Measurements from ENCODE around the gene HMGCS1. TPM values are rescaled to one million over a fixed set of nuclear protein-coding genes. Genes with fewer than 3 reads are reported as not detected.
A peak's percentile ranks its signal among the peaks of the same experiment; 100 is the strongest.
"Not testable (repeated sequence)": the region's sequence is repeated elsewhere in the genome, so short reads cannot be mapped to it uniquely, and the experiment has no call there.

The HMGCS1 gene
- total RNA-seq, 2 experiments from 2014 or later: 158 to 162 TPM

DNA sequence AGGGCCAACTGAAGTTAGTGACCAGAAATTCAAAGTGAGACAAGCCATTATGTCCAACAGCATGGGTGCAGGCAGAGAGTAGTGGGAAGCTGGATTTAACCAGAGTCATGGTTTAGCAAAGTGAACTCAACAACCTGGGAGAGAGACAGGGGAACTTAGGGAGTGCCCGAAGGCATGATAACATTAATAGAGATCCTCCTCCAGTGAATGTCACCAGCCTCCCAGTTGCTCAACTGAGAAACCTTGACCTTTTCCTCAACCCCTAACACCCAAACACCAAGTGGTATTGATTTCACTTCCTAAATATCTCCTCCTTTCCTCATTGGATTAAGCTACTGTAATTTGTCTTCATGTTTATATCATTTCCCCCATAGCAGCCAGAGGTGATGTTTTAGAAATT is 42.6 kb downstream of the HMGCS1 start:
- Mint-ChIP-seq H3K9me3 (peaks cover 10% of the 10 kb centered on the region), H3K27ac (no peak overlapping the region), H3K4me1 (ENCODE audit: low read depth) (no peaks in the 10 kb centered on the region), H3K4me3 (no peak overlapping the region), H3K36me3 (no peaks in the 10 kb centered on the region), H3K27me3 (peaks cover 30% of the 10 kb centered on the region)
- ChIA-PET CTCF (interaction anchor here (0.5 kb wide), 1 partner anchor 150 kb away, joined by 4 read pairs; no protein-coding TSS in a partner anchor), POLR2A (interaction anchor here (0.6 kb wide), 1 partner anchor 12 kb away, joined by 3 read pairs; no protein-coding TSS in a partner anchor)
- intact Hi-C loops (cut with micrococcal nuclease): no loop called here
- no peak for DNase-seq

GRCh38 chr5:43268188-43268820 is 44.9 kb downstream of the HMGCS1 start:
- CTCF ChIA-PET: no interaction called here
- Mint-ChIP-seq H3K36me3 (no peaks in the 10 kb centered on the region), H3K4me1 (ENCODE audit: low read depth) (no peaks in the 10 kb centered on the region), H3K27me3 (peaks cover 43% of the 10 kb centered on the region), H3K27ac (no peak overlapping the region), H3K4me3 (no peak overlapping the region), H3K9me3 (peaks cover 10% of the 10 kb centered on the region)
- intact Hi-C loops (cut with micrococcal nuclease): no loop called here
- DNase-seq: no peak
- POLR2A ChIA-PET: no interaction called here

GRCh38 chr5:43262269-43262668 is 50.9 kb downstream of the HMGCS1 start:
- DNase-seq; H3K4me1 Mint-ChIP-seq (ENCODE audit: low read depth); intact Hi-C loops (cut with micrococcal nuclease); H3K27ac Mint-ChIP-seq; POLR2A ChIA-PET; H3K36me3 Mint-ChIP-seq; CTCF ChIA-PET; H3K4me3 Mint-ChIP-seq: not testable (repeated sequence)
- Mint-ChIP-seq H3K27me3 (peaks cover 33% of the 10 kb centered on the region), H3K9me3 (peaks cover 16% of the 10 kb centered on the region)

DNA sequence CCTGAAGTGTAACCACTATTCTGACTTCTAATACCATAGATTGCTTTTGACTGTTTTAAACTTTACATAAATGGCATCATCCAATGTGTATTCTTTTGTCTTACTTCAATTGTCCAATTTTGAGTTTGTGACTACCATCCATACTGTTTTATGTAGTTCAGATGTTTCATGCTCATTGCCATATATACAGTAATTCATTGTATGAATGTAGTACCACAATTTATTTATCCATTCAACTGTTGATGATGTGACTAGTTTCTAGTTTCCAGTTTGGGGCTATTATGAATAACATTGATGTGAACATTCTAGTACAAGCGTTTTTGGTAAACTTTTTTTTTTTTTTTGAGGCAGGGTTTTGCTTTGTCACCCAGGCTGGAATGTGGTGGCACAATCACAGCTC is 55.1 kb downstream of the HMGCS1 start:
- ChIA-PET POLR2A (no interaction called here), CTCF (no interaction called here)
- intact Hi-C loops (cut with micrococcal nuclease): no loop called here
- H3K27ac Mint-ChIP-seq: no peak overlapping the region
- peaks cover 7% of the 10 kb centered on the region for H3K9me3 Mint-ChIP-seq
- peaks cover 21% of the 10 kb centered on the region for H3K27me3 Mint-ChIP-seq
- H3K36me3 Mint-ChIP-seq: no peaks in the 10 kb centered on the region
- no peak overlapping the region for H3K4me3 Mint-ChIP-seq
- no peak for DNase-seq
- H3K4me1 Mint-ChIP-seq (ENCODE audit: low read depth): peaks cover 3% of the 10 kb centered on the region

- POLR2A ChIA-PET: no interaction called here
- DNase-seq: no peak
- Mint-ChIP-seq H3K27ac (no peak overlapping the region), H3K36me3 (no peaks in the 10 kb centered on the region), H3K9me3 (no peaks in the 10 kb centered on the region), H3K4me1 (ENCODE audit: low read depth) (peaks cover 3% of the 10 kb centered on the region), H3K27me3 (peaks cover 14% of the 10 kb centered on the region), H3K4me3 (no peak overlapping the region)
- CTCF ChIA-PET: no interaction called here
- intact Hi-C loops (cut with micrococcal nuclease): no loop called here
Observed at GRCh38 chr5:43256261-43256966, 56.8 kb downstream of the HMGCS1 start.

DNA sequence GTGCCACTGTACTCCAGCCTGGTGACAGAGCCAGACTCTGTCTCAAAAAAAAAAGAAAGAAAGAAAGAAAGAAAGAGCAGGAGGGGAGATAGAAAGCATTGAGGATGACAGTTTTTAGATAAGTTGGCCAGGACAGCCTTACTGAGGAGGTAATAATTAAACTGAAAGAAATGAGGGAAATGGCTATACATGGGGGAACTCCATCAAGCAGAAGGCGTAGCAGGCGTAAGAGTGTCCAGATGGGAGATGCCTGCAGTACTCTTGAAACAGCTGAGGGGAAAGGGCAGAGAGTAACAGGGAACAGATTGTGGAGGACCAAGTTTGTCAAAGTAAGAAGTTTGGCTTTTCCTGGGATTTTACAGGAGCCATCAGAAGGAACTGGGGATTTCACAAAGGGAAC is 57.5 kb downstream of the HMGCS1 start:
- no peak overlapping the region for H3K4me3 Mint-ChIP-seq
- ChIA-PET CTCF (no interaction called here), POLR2A (no interaction called here)
- intact Hi-C loops (cut with micrococcal nuclease): no loop called here
- H3K27ac Mint-ChIP-seq: no peak overlapping the region
- H3K27me3 Mint-ChIP-seq: peaks cover 14% of the 10 kb centered on the region
- H3K4me1 Mint-ChIP-seq (ENCODE audit: low read depth): peaks cover 3% of the 10 kb centered on the region
- DNase-seq: no peak
- no peaks in the 10 kb centered on the region for H3K36me3 Mint-ChIP-seq
- no peaks in the 10 kb centered on the region for H3K9me3 Mint-ChIP-seq

GRCh38 chr5:43251754-43252153 is 61.5 kb downstream of the HMGCS1 start:
- Mint-ChIP-seq H3K27ac (no peak overlapping the region), H3K27me3 (peaks cover 12% of the 10 kb centered on the region), H3K4me3 (no peak overlapping the region), H3K36me3 (no peaks in the 10 kb centered on the region), H3K9me3 (no peaks in the 10 kb centered on the region), H3K4me1 (ENCODE audit: low read depth) (no peaks in the 10 kb centered on the region)
- ChIA-PET POLR2A (no interaction called here), CTCF (interaction anchor here (0.6 to 2.7 kb wide), 2 partner anchors 138 to 343 kb away, joined by 3 to 8 read pairs; no protein-coding TSS in a partner anchor)
- DNase-seq: no peak
- intact Hi-C loops (cut with micrococcal nuclease): no loop called here

DNA sequence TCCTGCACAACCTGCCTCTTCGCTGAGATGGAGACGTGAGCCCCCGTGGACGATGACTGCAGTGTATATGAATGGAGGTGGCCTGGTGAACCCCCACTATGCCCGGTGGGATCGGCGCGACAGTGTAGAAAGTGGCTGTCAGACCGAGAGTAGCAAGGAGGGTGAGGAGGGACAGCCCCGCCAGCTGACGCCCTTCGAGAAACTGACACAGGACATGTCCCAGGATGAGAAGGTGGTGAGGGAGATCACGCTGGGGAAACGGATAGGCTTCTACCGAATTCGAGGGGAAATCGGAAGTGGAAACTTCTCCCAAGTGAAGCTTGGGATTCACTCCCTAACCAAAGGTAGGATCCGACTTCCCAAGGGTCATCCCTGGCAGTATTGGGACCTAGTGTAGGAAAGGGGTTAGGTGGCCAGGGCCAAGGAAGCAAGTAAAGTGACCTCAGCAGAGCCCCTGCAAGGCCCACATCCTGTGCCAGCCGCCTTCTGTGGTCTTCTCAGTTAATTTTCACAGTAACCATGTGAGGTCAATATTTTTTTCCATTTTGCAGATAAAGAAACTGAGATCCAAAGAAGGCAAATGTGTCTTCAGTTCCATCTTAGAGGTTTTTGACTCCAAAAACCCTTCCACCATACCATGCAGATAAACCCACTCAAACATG is 67.4 kb downstream of the HMGCS1 start:
- POLR2A ChIA-PET: no interaction called here
- intact Hi-C loops (cut with micrococcal nuclease): loop anchor here (5.0 kb wide), 1 partner anchor 36 kb away; no protein-coding TSS in a partner anchor
- Mint-ChIP-seq H3K4me1 (ENCODE audit: low read depth) (peaks cover 11% of the 10 kb centered on the region), H3K9me3 (no peaks in the 10 kb centered on the region), H3K36me3 (no peaks in the 10 kb centered on the region), H3K27ac (no peak overlapping the region), H3K4me3 (no peak overlapping the region), H3K27me3 (peaks cover 24% of the 10 kb centered on the region)
- CTCF ChIA-PET: interaction anchor here (0.9 kb wide), 1 partner anchor 19 kb away, joined by 3 read pairs; no protein-coding TSS in a partner anchor
- peak; percentile 53 for DNase-seq

DNA sequence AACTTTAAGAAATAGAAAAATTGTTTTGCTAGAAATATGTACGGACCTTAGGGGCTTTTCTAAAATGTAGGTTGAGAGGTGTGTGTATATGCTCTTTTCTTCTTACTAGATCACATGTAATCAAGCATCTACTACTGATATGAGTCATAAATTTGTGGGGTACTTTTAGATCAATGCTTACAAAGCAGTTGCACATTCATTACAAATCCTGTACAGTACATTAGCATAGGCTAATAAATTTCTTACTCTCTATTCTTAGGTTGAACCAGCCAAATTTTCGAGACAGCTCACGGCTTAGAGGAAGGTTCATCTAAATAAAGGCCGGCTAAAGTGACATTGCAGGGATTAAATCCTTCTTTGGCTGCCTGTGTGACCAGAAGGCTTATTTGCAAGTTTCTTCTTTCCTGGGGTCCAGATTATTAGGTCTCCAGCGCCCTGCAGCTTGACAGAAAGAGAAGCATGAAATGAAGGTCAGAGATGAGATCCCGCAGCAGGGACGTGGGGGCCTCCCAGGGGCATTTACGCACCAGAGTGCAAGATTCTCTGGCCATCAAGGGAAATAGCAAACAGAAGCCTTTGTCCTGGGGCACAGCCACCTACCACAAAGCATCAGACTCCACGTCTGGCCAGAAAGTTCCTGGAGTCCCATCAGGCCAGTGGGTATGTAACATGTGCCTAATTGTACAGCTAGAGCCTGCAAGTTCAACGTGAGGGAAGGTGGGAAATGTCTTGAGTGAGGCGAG is 68.2 kb downstream of the HMGCS1 start:
- no peaks in the 10 kb centered on the region for H3K9me3 Mint-ChIP-seq
- no peak for DNase-seq
- intact Hi-C loops (cut with micrococcal nuclease): loop anchor here (5.0 kb wide), 1 partner anchor 37 kb away; no protein-coding TSS in a partner anchor
- POLR2A ChIA-PET: no interaction called here
- H3K27me3 Mint-ChIP-seq: peaks cover 27% of the 10 kb centered on the region
- H3K4me1 Mint-ChIP-seq (ENCODE audit: low read depth): peaks cover 11% of the 10 kb centered on the region
- no peaks in the 10 kb centered on the region for H3K36me3 Mint-ChIP-seq
- H3K27ac Mint-ChIP-seq: no peak overlapping the region
- CTCF ChIA-PET: interaction anchor here (0.9 kb wide), 1 partner anchor 18 kb away, joined by 3 read pairs; no protein-coding TSS in a partner anchor
- H3K4me3 Mint-ChIP-seq: no peak overlapping the region

DNA sequence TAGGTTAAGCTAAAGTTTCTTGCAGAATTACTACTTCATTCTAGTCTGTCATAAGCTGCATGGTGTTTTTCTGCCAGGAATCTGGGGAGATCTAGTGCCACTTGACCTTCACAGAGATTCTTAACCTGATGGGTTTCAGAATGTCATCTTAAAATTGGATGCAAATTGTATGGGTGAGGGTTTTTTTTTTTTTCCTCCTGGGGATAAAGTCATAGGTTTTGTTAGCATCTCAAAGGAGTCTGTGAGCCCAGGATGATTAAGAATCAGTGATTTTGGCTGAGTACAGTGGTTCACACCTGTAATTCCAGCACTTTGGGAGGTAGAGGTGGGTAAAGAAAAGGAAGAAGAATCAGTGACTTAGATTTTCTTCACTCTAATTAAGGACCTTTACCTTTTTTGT is 69.9 kb downstream of the HMGCS1 start:
- ChIA-PET POLR2A (no interaction called here), CTCF (no interaction called here)
- Mint-ChIP-seq H3K4me1 (ENCODE audit: low read depth) (peaks cover 11% of the 10 kb centered on the region), H3K4me3 (no peak overlapping the region), H3K9me3 (no peaks in the 10 kb centered on the region), H3K27me3 (peaks cover 27% of the 10 kb centered on the region), H3K36me3 (no peaks in the 10 kb centered on the region), H3K27ac (no peak overlapping the region)
- DNase-seq: no peak
- intact Hi-C loops (cut with micrococcal nuclease): no loop called here

- no peak for DNase-seq
- H3K27me3 Mint-ChIP-seq: peaks cover 23% of the 10 kb centered on the region
- H3K4me3 Mint-ChIP-seq: no peak overlapping the region
Observed at GRCh38 chr5:43242196-43242595, 71.0 kb downstream of the HMGCS1 start.

More at GRCh38 chr5:43242196-43242595, 71.0 kb downstream of the HMGCS1 start:
- CTCF ChIA-PET: no interaction called here
- intact Hi-C loops (cut with micrococcal nuclease): no loop called here
- Mint-ChIP-seq H3K4me1 (ENCODE audit: low read depth) (peaks cover 11% of the 10 kb centered on the region), H3K36me3 (no peaks in the 10 kb centered on the region), H3K9me3 (no peaks in the 10 kb centered on the region), H3K27ac (no peak overlapping the region)
- POLR2A ChIA-PET: no interaction called here

Data from activated CD4-positive, alpha-beta memory T cell treated with anti-CD3 and anti-CD28 coated beads for 36 hours (primary cell).